Endothelial cell (in vitro differentiated cells): ENCODE results near the gene MTPN. TPM values are rescaled to one million over a fixed set of nuclear protein-coding genes. Genes with fewer than 3 reads are reported as not detected.

ENCODE experiments used
- DNase-seq: peaks from one replicate; pipeline ENCODE4 v3.0.0; 2021; ENCODE audit warnings: low spot score
- H3K27ac Mint-ChIP-seq: one replicate; pipeline ENCODE4 v1.8.0; 2021; ENCODE audit warnings: mixed read lengths, inconsistent platforms; ENCODE audit not compliant: unreplicated experiment
- H3K27me3 Mint-ChIP-seq: one replicate; pipeline ENCODE4 v1.8.0; 2021; ENCODE audit warnings: mild to moderate bottlenecking, moderate library complexity, mixed read lengths, inconsistent platforms; ENCODE audit not compliant: unreplicated experiment
- H3K36me3 Mint-ChIP-seq: one replicate; pipeline ENCODE4 v1.8.0; 2021; ENCODE audit warnings: mild to moderate bottlenecking, low read depth, mixed read lengths, inconsistent platforms; ENCODE audit not compliant: unreplicated experiment
- H3K4me1 Mint-ChIP-seq: one replicate; pipeline ENCODE4 v1.8.0; 2021; ENCODE audit warnings: mild to moderate bottlenecking, mixed read lengths, inconsistent platforms; ENCODE audit not compliant: unreplicated experiment
- H3K4me3 Mint-ChIP-seq: one replicate; pipeline ENCODE4 v1.8.0; 2021; ENCODE audit warnings: mild to moderate bottlenecking, mixed read lengths, inconsistent platforms; ENCODE audit not compliant: unreplicated experiment
- H3K9me3 Mint-ChIP-seq: one replicate; pipeline ENCODE4 v1.8.0; 2021; ENCODE audit warnings: mixed read lengths, inconsistent platforms; ENCODE audit not compliant: unreplicated experiment
- CTCF ChIP-seq: fragments of 200-600 bp; sonication (generic); IDR thresholded peaks from one replicate; pipeline ENCODE4 v1.5.0; 2021; ENCODE audit warnings: antibody characterized with exemption; ENCODE audit not compliant: unreplicated experiment
- total RNA-seq: library from RNA; stranded (reverse); fragmentation: NEBNext Ultra II Directional; extraction: Animal tissue kit (Norgen Biotek cat#: 25700); gene quantifications from one replicate; pipeline ENCODE4 v1.2.1, GENCODE V29; 2021; ENCODE audit not compliant: unreplicated experiment

MTPN gene
- total RNA-seq, 1 donor from 2014 or later, result 183 TPM

- Mint-ChIP-seq H3K4me1 (peaks cover 13% of the 10 kb centered on the region), H3K27ac (no peak overlapping the region), H3K4me3 (no peak overlapping the region), H3K9me3 (no peaks in the 10 kb centered on the region), H3K27me3 (no peaks in the 10 kb centered on the region), H3K36me3 (no peaks in the 10 kb centered on the region)
- no peak for DNase-seq
- no peak for TF ChIP-seq CTCF
Observed at GRCh38 chr7:135965602-135966001, 11.6 kb downstream of the MTPN start.

GRCh38 chr7:135964791-135965190 lies 12.4 kb downstream of the MTPN start:
- DNase-seq, result no peak
- H3K4me3 Mint-ChIP-seq, result no peak overlapping the region
- no peaks in the 10 kb centered on the region for H3K36me3 Mint-ChIP-seq
- peaks cover 1% of the 10 kb centered on the region for H3K27me3 Mint-ChIP-seq
- TF ChIP-seq CTCF, result no peak
- peaks cover 13% of the 10 kb centered on the region for H3K4me1 Mint-ChIP-seq
- H3K9me3 Mint-ChIP-seq, result no peaks in the 10 kb centered on the region
- no peak overlapping the region for H3K27ac Mint-ChIP-seq

GRCh38 chr7:135964274-135964673 lies 12.9 kb downstream of the MTPN start:
- DNase-seq, result no peak
- H3K4me1 Mint-ChIP-seq, result peaks cover 13% of the 10 kb centered on the region
- H3K4me3 Mint-ChIP-seq, result no peak overlapping the region
- no peaks in the 10 kb centered on the region for H3K9me3 Mint-ChIP-seq
- no peaks in the 10 kb centered on the region for H3K36me3 Mint-ChIP-seq
- peaks cover 1% of the 10 kb centered on the region for H3K27me3 Mint-ChIP-seq
- TF ChIP-seq CTCF, result no peak
- H3K27ac Mint-ChIP-seq, result no peak overlapping the region

- peaks cover 13% of the 10 kb centered on the region for H3K4me1 Mint-ChIP-seq
- no peak for TF ChIP-seq CTCF
- H3K36me3 Mint-ChIP-seq, result no peaks in the 10 kb centered on the region
- H3K4me3 Mint-ChIP-seq, result no peak overlapping the region
- H3K27me3 Mint-ChIP-seq, result peaks cover 1% of the 10 kb centered on the region
- no peaks in the 10 kb centered on the region for H3K9me3 Mint-ChIP-seq
- no peak overlapping the region for H3K27ac Mint-ChIP-seq
- no peak for DNase-seq
Observed at GRCh38 chr7:135962802-135963201, 14.4 kb downstream of the MTPN start.

GRCh38 chr7:135960709-135961451 lies 16.3 kb downstream of the MTPN start:
- TF ChIP-seq CTCF, result no peak
- Mint-ChIP-seq H3K27ac (no peak overlapping the region), H3K36me3 (peaks cover 3% of the 10 kb centered on the region), H3K9me3 (no peaks in the 10 kb centered on the region), H3K4me3 (no peak overlapping the region), H3K27me3 (peaks cover 1% of the 10 kb centered on the region), H3K4me1 (peaks cover 10% of the 10 kb centered on the region)
- no peak for DNase-seq
